ENCODE data around the gene PLCXD3.
"Not testable (repeated sequence)": the region's sequence is repeated elsewhere in the genome, so short reads cannot be mapped to it uniquely, and the experiment has no call there.

Gene PLCXD3

GRCh38 chr5:41510176-41510831 is at the start of gene PLCXD3:
Gene PLCXD3 (minus strand): TSS chr5:41510601. CDS start chr5:41510526, 75 bp downstream.
- DNase-seq = no peak

- DNase-seq = no peak
Observed at GRCh38 chr5:41559184-41559583, 48.8 kb upstream of the PLCXD3 start.

GRCh38 chr5:41558295-41558694 is 47.9 kb upstream of the PLCXD3 start:
- no peak for DNase-seq

- no peak for DNase-seq
Observed at GRCh38 chr5:41547991-41548390, 37.6 kb upstream of the PLCXD3 start.

GRCh38 chr5:41542183-41542582 is 31.8 kb upstream of the PLCXD3 start:
- no peak for DNase-seq

GRCh38 chr5:41539454-41539853 is 29.1 kb upstream of the PLCXD3 start:
- no peak for DNase-seq

GRCh38 chr5:41537581-41537980 is 27.2 kb upstream of the PLCXD3 start:
- DNase-seq = no peak

- no peak for DNase-seq
Observed at GRCh38 chr5:41532485-41532884, 22.1 kb upstream of the PLCXD3 start.

- DNase-seq = no peak
Observed at GRCh38 chr5:41527201-41527779, 16.9 kb upstream of the PLCXD3 start.

- DNase-seq = no peak
Observed at GRCh38 chr5:41526699-41527098, 16.3 kb upstream of the PLCXD3 start.

- DNase-seq = no peak
Observed at GRCh38 chr5:41524174-41524573, 13.8 kb upstream of the PLCXD3 start.

- DNase-seq = no peak
Observed at GRCh38 chr5:41522193-41522786, 11.9 kb upstream of the PLCXD3 start.

GRCh38 chr5:41519801-41520200 is 9.4 kb upstream of the PLCXD3 start:
- DNase-seq = no peak

GRCh38 chr5:41517909-41518308 is 7.5 kb upstream of the PLCXD3 start:
- no peak for DNase-seq

GRCh38 chr5:41511241-41511640 is 840 bp upstream of the PLCXD3 start:
- no peak for DNase-seq

- DNase-seq = no peak
Observed at GRCh38 chr5:41509399-41510175, 814 bp downstream of the PLCXD3 start.

- DNase-seq = no peak
Observed at GRCh38 chr5:41508696-41509398, 1.6 kb downstream of the PLCXD3 start.

GRCh38 chr5:41508186-41508585 is 2.2 kb downstream of the PLCXD3 start:
- no peak for DNase-seq

- DNase-seq = no peak
Observed at GRCh38 chr5:41507501-41507900, 2.9 kb downstream of the PLCXD3 start.

GRCh38 chr5:41503860-41504259 is 6.5 kb downstream of the PLCXD3 start:
- DNase-seq = no peak

- DNase-seq = no peak
Observed at GRCh38 chr5:41503310-41503709, 7.1 kb downstream of the PLCXD3 start.

- DNase-seq = not testable (repeated sequence)
Observed at GRCh38 chr5:41493490-41494126, 16.8 kb downstream of the PLCXD3 start.

- DNase-seq = no peak
Observed at GRCh38 chr5:41485533-41485932, 24.9 kb downstream of the PLCXD3 start.

All from CD4-positive, alpha-beta T cell treated with Interleukin-15 for 1 hour (primary cell).